ENCODE measurements around the gene ST14. TPM values are rescaled to one million over a fixed set of nuclear protein-coding genes. Genes with fewer than 3 reads are reported as not detected.

ST14 gene
- total and polyA plus RNA-seq, 2 donors (not counting 1 experiment from before 2014, with no cell fraction given): 36.2 to 52.2 TPM

GRCh38 chr11:130168105-130168504 lies 8.5 kb downstream of the ST14 start:
- H3K4me1 ChIP-seq (ENCODE audit: control insufficient read depth in 2 of 2, insufficient read depth in 2 of 2, low read length in 2 of 2): peaks cover 33 to 59% of the 10 kb centered on the region in 2 donors
- H2AFZ ChIP-seq (ENCODE audit: insufficient read depth, low read depth, low read length, poor library complexity, severe bottlenecking): no peak overlapping the region
- Mint-ChIP-seq H3K4me1 (peaks cover 78% of the 10 kb centered on the region), H3K4me3 (peak overlapping the region; percentile 35), H3K27me3 (no peaks in the 10 kb centered on the region), H3K27ac (peak overlapping the region; percentile 1), H3K9me3 (ENCODE audit: insufficient read depth) (no peaks in the 10 kb centered on the region)
- H3K9ac ChIP-seq (ENCODE audit: low read length): no peak overlapping the region
- H4K20me1 ChIP-seq (ENCODE audit: control insufficient read depth, insufficient read depth, low read length, poor library complexity, severe bottlenecking): no peaks in the 10 kb centered on the region
- WGBS (ENCODE audit: insufficient coverage): 62% methylated on average over 5 of the region's 7 CpGs
- H3K27ac ChIP-seq (ENCODE audit: low read length in 2 of 2): no peak overlapping the region
- H3K9me3 ChIP-seq (ENCODE audit: control extremely low read depth in 1 of 3, control insufficient read depth in 2 of 3, insufficient read depth in 1 of 3, low read length in 2 of 3): peaks cover 0 to 7% (median 0%) of the 10 kb centered on the region in 3 donors
- no peaks in the 10 kb centered on the region for H3K27me3 ChIP-seq (replicated peaks in 1 of 4; ENCODE audit: control extremely low read depth in 1 of 4, control insufficient read depth in 3 of 4, insufficient read depth in 4 of 4, low read length in 3 of 4)
- H3K4me2 ChIP-seq (replicated peaks; ENCODE audit: low read depth, low read length, poor library complexity, severe bottlenecking): no peak overlapping the region
- no peak overlapping the region for H3K4me3 ChIP-seq (ENCODE audit: control extremely low read depth in 1 of 5, extremely low read depth in 1 of 5, insufficient read depth in 1 of 5, low read depth in 2 of 5, low read length in 4 of 5)
- peaks cover 7% of the 10 kb centered on the region for H3K79me2 ChIP-seq (ENCODE audit: control insufficient read depth, insufficient read depth, low read length)
- intact Hi-C loops (cut with micrococcal nuclease): loop anchor here (10.0 kb wide), 1 partner anchor 147 kb away; the partner anchor contains the start of gene ZBTB44
- H3K36me3 ChIP-seq (replicated peaks in 1 of 2; ENCODE audit: control extremely low read depth in 1 of 2, control insufficient read depth in 1 of 2, extremely low read depth in 1 of 2, insufficient read depth in 2 of 2, low read length in 1 of 2): no peaks in the 10 kb centered on the region
- no peak for ATAC-seq (ENCODE audit: low read depth)
- DNase-seq: no peak
- CTCF ChIA-PET: interaction anchor here (1.3 to 1.9 kb wide), 3 partner anchors 11 to 45 kb away, joined by 3 to 9 read pairs (median 6); no protein-coding TSS in a partner anchor
- POLR2A ChIA-PET: no interaction called here
- no peak for TF ChIP-seq EZH2 (IDR thresholded peaks at IDR 0.05; ENCODE audit: borderline replicate concordance, insufficient read depth, low read depth, low read length, poor library complexity, severe bottlenecking)
- no peak for TF ChIP-seq CTCF (IDR thresholded peaks at IDR 0.05)

- 88% methylated on average over 7 of the region's 8 CpGs for WGBS (ENCODE audit: insufficient coverage)
- no peaks in the 10 kb centered on the region for H4K20me1 ChIP-seq (ENCODE audit: control insufficient read depth, insufficient read depth, low read length, poor library complexity, severe bottlenecking)
- no peaks in the 10 kb centered on the region for H3K27me3 ChIP-seq (replicated peaks in 1 of 4; ENCODE audit: control extremely low read depth in 1 of 4, control insufficient read depth in 3 of 4, insufficient read depth in 4 of 4, low read length in 3 of 4)
- TF ChIP-seq CTCF (IDR thresholded peaks at IDR 0.05) (no peak), EZH2 (IDR thresholded peaks at IDR 0.05; ENCODE audit: borderline replicate concordance, insufficient read depth, low read depth, low read length, poor library complexity, severe bottlenecking) (no peak)
- Mint-ChIP-seq H3K9me3 (ENCODE audit: insufficient read depth) (peaks cover 4% of the 10 kb centered on the region), H3K4me3 (no peak overlapping the region), H3K27ac (no peak overlapping the region), H3K27me3 (no peaks in the 10 kb centered on the region), H3K4me1 (peaks cover 61% of the 10 kb centered on the region)
- intact Hi-C loops (cut with micrococcal nuclease): no loop called here
- CTCF ChIA-PET: no interaction called here
- H3K4me1 ChIP-seq (ENCODE audit: control insufficient read depth in 2 of 2, insufficient read depth in 2 of 2, low read length in 2 of 2): peaks cover 20 to 36% of the 10 kb centered on the region in 2 donors
- no peak overlapping the region for H3K27ac ChIP-seq (ENCODE audit: low read length in 2 of 2)
- no peak overlapping the region for H3K4me2 ChIP-seq (replicated peaks; ENCODE audit: low read depth, low read length, poor library complexity, severe bottlenecking)
- H3K79me2 ChIP-seq (ENCODE audit: control insufficient read depth, insufficient read depth, low read length): peaks cover 7% of the 10 kb centered on the region
- no peak overlapping the region for H3K9ac ChIP-seq (ENCODE audit: low read length)
- no peak for DNase-seq
- ATAC-seq (ENCODE audit: low read depth): no peak
- H3K4me3 ChIP-seq (ENCODE audit: control extremely low read depth in 1 of 5, extremely low read depth in 1 of 5, insufficient read depth in 1 of 5, low read depth in 2 of 5, low read length in 4 of 5): no peak overlapping the region
- H2AFZ ChIP-seq (ENCODE audit: insufficient read depth, low read depth, low read length, poor library complexity, severe bottlenecking): no peak overlapping the region
- POLR2A ChIA-PET: no interaction called here
- peaks cover 0 to 10% (median 0%) of the 10 kb centered on the region in 3 donors for H3K9me3 ChIP-seq (ENCODE audit: control extremely low read depth in 1 of 3, control insufficient read depth in 2 of 3, insufficient read depth in 1 of 3, low read length in 2 of 3)
- H3K36me3 ChIP-seq (replicated peaks in 1 of 2; ENCODE audit: control extremely low read depth in 1 of 2, control insufficient read depth in 1 of 2, extremely low read depth in 1 of 2, insufficient read depth in 2 of 2, low read length in 1 of 2): no peaks in the 10 kb centered on the region
These were observed 10.8 kb downstream of the ST14 start for GRCh38 chr11:130170345-130170744.
